ENCODE data around the gene CSTB.
A peak's percentile ranks its signal among the peaks of the same experiment; 100 is the strongest.

CSTB gene

GRCh38 chr21:43733529-43734071 is 42.5 kb downstream of the CSTB start:
- no peak for DNase-seq (ENCODE audit: low read depth in 2 of 3, low spot score in 2 of 3)

DNA sequence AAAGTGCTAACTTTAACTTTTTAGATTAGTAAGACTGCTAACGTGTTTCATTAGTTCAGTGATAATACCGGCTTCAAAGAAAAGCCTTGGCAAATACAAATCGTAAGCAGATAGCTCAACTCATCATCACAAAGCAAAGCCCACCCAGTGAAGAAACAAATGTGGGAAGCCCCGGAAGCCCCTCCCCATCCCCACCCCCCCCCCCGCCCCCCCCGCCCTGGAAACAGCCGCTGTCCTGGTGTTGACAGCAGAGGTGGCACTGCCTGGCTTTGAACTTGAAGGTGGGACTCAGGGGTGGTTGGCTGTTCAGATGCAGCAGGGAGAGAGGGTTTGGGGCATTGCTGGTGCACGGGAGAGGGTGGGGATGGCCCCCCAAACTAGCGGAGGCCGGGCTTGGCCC is 43.0 kb downstream of the CSTB start:
- DNase-seq (ENCODE audit: low read depth in 2 of 3, low spot score in 2 of 3): no peak

- no peak for DNase-seq (ENCODE audit: low read depth in 2 of 3, low spot score in 2 of 3)
Observed at GRCh38 chr21:43731891-43732711, 44.0 kb downstream of the CSTB start.

GRCh38 chr21:43731476-43731875 is 44.6 kb downstream of the CSTB start:
- DNase-seq (ENCODE audit: low read depth in 2 of 3, low spot score in 2 of 3): no peak

DNA sequence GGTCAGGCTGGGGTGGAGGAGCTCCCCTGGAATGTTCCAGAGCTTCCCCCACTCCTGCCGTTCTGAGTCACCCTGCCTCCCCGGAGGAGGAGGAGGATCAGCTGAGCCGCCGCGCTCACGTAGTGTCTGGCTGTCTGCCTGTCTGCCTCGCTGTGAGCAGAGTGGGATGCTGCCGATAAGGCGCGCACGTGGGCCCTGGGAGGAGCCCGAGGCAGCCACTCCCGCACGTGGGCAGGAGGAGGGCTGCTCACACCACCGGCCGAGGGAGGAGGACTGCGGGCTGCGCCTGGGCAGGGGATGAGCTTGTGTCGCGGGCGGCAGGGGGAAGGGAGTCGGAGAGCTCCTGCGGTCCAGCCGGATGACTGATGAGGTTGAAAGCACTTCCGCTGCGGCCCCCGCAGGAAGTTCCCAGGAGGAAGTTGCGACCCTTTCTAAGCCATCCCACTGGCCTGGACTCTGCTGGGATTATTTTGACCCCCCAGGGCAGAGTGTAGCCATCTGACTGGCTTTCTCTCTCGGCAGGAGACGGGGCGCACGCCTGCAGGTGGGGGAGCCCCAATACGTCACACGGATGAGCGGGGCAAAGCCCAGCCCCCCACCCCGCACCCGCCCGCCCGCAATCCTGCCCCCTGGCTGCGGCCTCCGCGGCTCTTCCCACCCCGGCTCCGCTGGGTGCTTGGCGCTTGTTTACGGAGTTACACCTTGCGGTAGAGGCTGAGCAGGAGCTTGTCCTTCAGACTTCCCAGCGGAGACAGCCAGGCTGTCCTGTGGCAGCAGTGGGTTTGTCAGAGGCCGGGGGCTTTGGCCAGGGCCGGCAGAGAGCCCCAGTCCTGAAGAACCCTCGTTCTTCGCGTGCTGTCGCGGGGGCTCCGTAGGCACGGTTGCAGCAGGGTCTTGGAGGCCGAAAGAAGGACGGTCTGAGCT is 47.4 kb downstream of the CSTB start:
- DNase-seq (ENCODE audit: low read depth in 2 of 3, low spot score in 2 of 3): peak; percentile 67 to 82 (median 76)

DNA sequence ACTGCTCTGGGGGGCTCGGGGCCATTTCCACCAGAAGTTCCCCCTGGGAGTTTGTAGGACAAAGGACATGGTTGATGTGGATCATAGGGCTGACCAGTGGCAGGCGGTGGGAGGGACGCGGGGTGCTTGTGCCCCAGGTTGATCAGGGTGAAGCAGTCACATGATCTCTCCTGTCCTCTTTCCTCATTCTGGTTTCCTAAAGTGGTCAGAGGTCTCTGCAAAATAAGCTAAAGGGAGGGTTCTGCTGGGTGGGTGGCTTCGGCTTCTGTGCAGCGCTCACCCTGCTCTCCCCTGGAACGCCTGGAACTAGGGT is 48.0 kb downstream of the CSTB start:
- DNase-seq (ENCODE audit: low read depth in 2 of 3, low spot score in 2 of 3): no peak

DNA sequence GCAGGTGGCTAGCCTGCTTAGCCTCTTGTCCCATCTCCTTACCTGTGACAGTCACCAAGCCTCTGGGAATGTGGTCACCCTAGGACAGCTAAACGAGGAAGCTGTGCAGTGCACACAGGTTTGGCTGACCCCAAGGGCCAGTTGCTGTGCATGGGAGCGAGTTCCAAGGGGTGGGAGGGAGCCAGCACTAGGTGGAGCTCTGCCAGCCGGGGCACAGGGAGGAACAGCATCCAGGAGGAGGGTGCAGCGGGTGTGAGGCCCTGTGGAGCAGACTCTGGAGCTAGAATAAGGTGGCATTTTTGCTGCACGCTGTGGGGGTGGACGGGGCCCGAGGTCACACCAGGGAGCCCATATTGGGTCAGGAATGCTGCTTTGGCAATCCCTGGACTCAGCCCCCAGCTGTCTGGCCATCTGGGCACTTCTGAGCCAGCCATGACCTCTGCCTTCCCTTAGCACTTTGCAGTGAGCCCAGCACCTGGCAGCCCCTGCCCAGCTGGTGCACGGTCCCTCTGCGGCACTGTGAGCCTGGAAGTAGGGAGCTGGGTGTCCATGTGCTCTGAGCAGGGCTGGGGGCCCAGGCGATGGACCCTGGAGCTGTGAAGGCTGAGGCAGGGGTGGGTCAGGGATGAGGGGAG is 48.5 kb downstream of the CSTB start:
- DNase-seq (ENCODE audit: low read depth in 2 of 3, low spot score in 2 of 3): no peak

DNA sequence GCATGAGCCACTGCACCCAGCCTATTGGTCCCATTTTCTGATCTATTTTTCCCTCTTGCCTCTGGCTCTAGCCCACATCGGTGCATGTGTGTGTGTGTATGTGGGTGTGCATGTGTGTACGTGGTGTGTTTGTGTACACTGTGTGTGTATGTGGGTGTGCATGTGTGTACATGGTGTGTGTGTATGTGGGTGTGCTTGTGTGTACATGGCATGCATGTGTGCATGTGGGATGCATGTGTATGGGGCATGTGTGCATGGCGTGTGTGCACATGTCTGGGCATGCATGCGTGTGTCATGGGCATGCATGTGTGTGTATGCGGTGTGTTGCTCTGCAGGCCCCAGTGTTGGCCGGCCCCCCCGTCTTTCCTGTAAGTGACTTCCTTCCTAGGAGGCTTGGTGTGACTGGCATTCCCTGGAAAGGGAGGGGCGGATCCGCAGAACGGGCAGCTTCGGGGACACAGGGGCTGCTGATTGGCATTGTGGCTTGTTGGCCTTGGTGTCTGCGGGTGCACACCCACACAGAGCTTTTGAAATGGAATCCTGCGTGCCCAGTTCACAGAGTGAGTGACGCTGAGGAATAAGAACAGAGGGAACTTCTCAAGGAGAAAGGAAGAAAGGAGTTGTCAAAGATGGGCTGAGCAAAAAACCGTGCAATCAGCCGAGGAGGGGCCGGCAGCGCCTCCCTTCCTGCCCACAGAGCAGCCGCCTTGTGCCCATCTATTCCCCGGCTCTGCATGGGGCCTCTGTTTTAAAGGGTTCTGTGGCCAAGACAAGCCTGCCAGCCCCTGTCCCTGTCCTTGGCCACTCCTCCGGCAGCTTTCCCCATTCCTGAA is 49.2 kb downstream of the CSTB start:
- DNase-seq (ENCODE audit: low read depth in 2 of 3, low spot score in 2 of 3): no peak
